Head of caudate nucleus (tissue), 42 donors: ENCODE measurements around the gene PIGL.
"Not testable (repeated sequence)": the region's sequence is repeated elsewhere in the genome, so short reads cannot be mapped to it uniquely, and the experiment has no call there.

Experiments
- DNase-seq, 42 donors: peaks; one replicate each; pipeline versions ENCODE4 v3.0.0 to v3.0.0-alpha.2; 2020 to 2021; ENCODE audit warnings: mixed read lengths in 7 of 42
- intact Hi-C: fragments of 100-400 bp; cut with DNase I; formaldehyde crosslinking; loops from one replicate; pipeline ENCODE4 v1.15.0; 2022

The PIGL gene

GRCh38 chr17:16215273-16215964, 1.6 kb upstream of the PIGL start, which contains the start of gene NCOR1:
Gene NCOR1 (minus strand): TSS chr17:16215534. CDS start chr17:16194569, 20,965 bp downstream.
- peak; percentile 71 to 97 (median 92) for DNase-seq
- intact Hi-C loops = loop anchor here (5.0 kb wide), 1 partner anchor 213 kb away; no protein-coding TSS in a partner anchor

GRCh38 chr17:16215965-16216316, 1.1 kb upstream of the PIGL start:
- intact Hi-C loops = loop anchor here (5.0 kb wide), 1 partner anchor 214 kb away; no protein-coding TSS in a partner anchor
- DNase-seq = peak in 6 of 42 donors; percentile 18 to 44 (median 24)

- intact Hi-C loops = loop anchor here (5.0 kb wide), 1 partner anchor 214 kb away; no protein-coding TSS in a partner anchor
- DNase-seq = not testable (repeated sequence)
Measured at GRCh38 chr17:16216341-16217001, 539 bp upstream of the PIGL start.

- intact Hi-C loops = no loop called here
- DNase-seq = no peak
Measured at GRCh38 chr17:16222406-16222805, 5.4 kb downstream of the PIGL start.

GRCh38 chr17:16229912-16230561, 13.0 kb downstream of the PIGL start:
- DNase-seq, intact Hi-C loops: not testable (repeated sequence)

GRCh38 chr17:16232391-16232790, 15.4 kb downstream of the PIGL start:
- no peak for DNase-seq
- intact Hi-C loops = no loop called here

GRCh38 chr17:16239931-16240330, 22.9 kb downstream of the PIGL start:
- intact Hi-C loops = no loop called here

GRCh38 chr17:16241906-16242399, 24.9 kb downstream of the PIGL start:
- intact Hi-C loops = no loop called here
- DNase-seq = no peak

More at GRCh38 chr17:16239931-16240330, 22.9 kb downstream of the PIGL start:
- DNase-seq = no peak

GRCh38 chr17:16243385-16243784, 26.4 kb downstream of the PIGL start:
- DNase-seq = no peak
- intact Hi-C loops = no loop called here

- no peak for DNase-seq
- intact Hi-C loops = no loop called here
Measured at GRCh38 chr17:16243801-16244567, 27.0 kb downstream of the PIGL start.

- intact Hi-C loops = no loop called here
Measured at GRCh38 chr17:16247586-16247984, 30.6 kb downstream of the PIGL start.

GRCh38 chr17:16250635-16251034, 33.6 kb downstream of the PIGL start:
- peak in 1 of 42 donors; percentile 9 for DNase-seq
- intact Hi-C loops = no loop called here

More at GRCh38 chr17:16247586-16247984, 30.6 kb downstream of the PIGL start:
- DNase-seq = no peak

GRCh38 chr17:16251043-16251442, 34.0 kb downstream of the PIGL start:
- DNase-seq = no peak
- intact Hi-C loops = no loop called here

GRCh38 chr17:16251556-16251955, 34.5 kb downstream of the PIGL start:
- intact Hi-C loops = no loop called here
- no peak for DNase-seq

- no peak for DNase-seq
- intact Hi-C loops = no loop called here
Measured at GRCh38 chr17:16254773-16255400, 37.9 kb downstream of the PIGL start.

- DNase-seq = peak in 41 of 42 donors; percentile 5 to 78 (median 50)
- intact Hi-C loops = no loop called here
Measured at GRCh38 chr17:16255481-16255921, 38.5 kb downstream of the PIGL start.

- intact Hi-C loops = no loop called here
- no peak for DNase-seq
Measured at GRCh38 chr17:16258901-16259300, 41.9 kb downstream of the PIGL start.

- intact Hi-C loops = no loop called here
- no peak for DNase-seq
Measured at GRCh38 chr17:16259926-16260325, 42.9 kb downstream of the PIGL start.
